ENCODE measurements around the gene FHOD3.

Gene FHOD3

GRCh38 chr18:36402765-36403396 is 105.4 kb downstream of the FHOD3 start:
- peak in 1 of 10 donors; percentile 23 for DNase-seq
- intact Hi-C loops (cut with DNase I) = no loop called here

- intact Hi-C loops (cut with DNase I) = no loop called here
- DNase-seq = no peak
These were observed 106.6 kb downstream of the FHOD3 start for GRCh38 chr18:36403896-36404820.

GRCh38 chr18:36405611-36406010 is 108.1 kb downstream of the FHOD3 start:
- no peak for DNase-seq
- intact Hi-C loops (cut with DNase I) = no loop called here

- intact Hi-C loops (cut with DNase I) = no loop called here
- no peak for DNase-seq
These were observed 109.3 kb downstream of the FHOD3 start for GRCh38 chr18:36406805-36407204.

- intact Hi-C loops (cut with DNase I) = no loop called here
- DNase-seq = no peak
These were observed 111.1 kb downstream of the FHOD3 start for GRCh38 chr18:36408606-36409005.

GRCh38 chr18:36409779-36410178 is 112.3 kb downstream of the FHOD3 start:
- intact Hi-C loops (cut with DNase I) = no loop called here
- DNase-seq = no peak

GRCh38 chr18:36410346-36410745 is 112.8 kb downstream of the FHOD3 start:
- no peak for DNase-seq
- intact Hi-C loops (cut with DNase I) = no loop called here

GRCh38 chr18:36411745-36412168 is 114.2 kb downstream of the FHOD3 start:
- intact Hi-C loops (cut with DNase I) = no loop called here
- DNase-seq = no peak

- no peak for DNase-seq
- intact Hi-C loops (cut with DNase I) = no loop called here
These were observed 115.3 kb downstream of the FHOD3 start for GRCh38 chr18:36412778-36413177.

- DNase-seq = no peak
- intact Hi-C loops (cut with DNase I) = no loop called here
These were observed 117.7 kb downstream of the FHOD3 start for GRCh38 chr18:36415171-36415570.

- intact Hi-C loops (cut with DNase I) = no loop called here
- no peak for DNase-seq
These were observed 118.1 kb downstream of the FHOD3 start for GRCh38 chr18:36415625-36416024.

GRCh38 chr18:36419188-36419899 is 121.8 kb downstream of the FHOD3 start:
- intact Hi-C loops (cut with DNase I) = no loop called here
- DNase-seq = no peak

- intact Hi-C loops (cut with DNase I) = no loop called here
- DNase-seq = no peak
These were observed 122.5 kb downstream of the FHOD3 start for GRCh38 chr18:36419900-36420531.

- DNase-seq = no peak
- intact Hi-C loops (cut with DNase I) = no loop called here
These were observed 123.3 kb downstream of the FHOD3 start for GRCh38 chr18:36420826-36421225.

GRCh38 chr18:36424741-36425142 is 127.2 kb downstream of the FHOD3 start:
- DNase-seq = no peak
- intact Hi-C loops (cut with DNase I) = no loop called here

GRCh38 chr18:36427369-36427768 is 129.9 kb downstream of the FHOD3 start:
- intact Hi-C loops (cut with DNase I) = no loop called here
- no peak for DNase-seq

- intact Hi-C loops (cut with DNase I) = no loop called here
- DNase-seq = no peak
These were observed 130.3 kb downstream of the FHOD3 start for GRCh38 chr18:36427831-36428230.

GRCh38 chr18:36428431-36429029 is 131.0 kb downstream of the FHOD3 start:
- intact Hi-C loops (cut with DNase I) = no loop called here
- DNase-seq = no peak

GRCh38 chr18:36432880-36433555 is 135.5 kb downstream of the FHOD3 start:
- no peak for DNase-seq
- intact Hi-C loops (cut with DNase I) = no loop called here

- no peak for DNase-seq
- intact Hi-C loops (cut with DNase I) = no loop called here
These were observed 138.9 kb downstream of the FHOD3 start for GRCh38 chr18:36436387-36436786.
